OCI-LY3 (cell line): Measurements from ENCODE around the gene KCNQ1.

Source experiments
- H2AFZ ChIP-seq: fragments of 200-600, 300-600 bp; shearing (Covaris generic); 2 replicates; pipeline ENCODE4 v1.6.0; 2014; ENCODE audit warnings: antibody characterized with exemption, low read depth, low read length
- H3K27ac ChIP-seq: fragments of 200-600, 300-600 bp; sonication (generic); 2 replicates; pipeline ENCODE4 v1.5.1; 2014; ENCODE audit warnings: mild to moderate bottlenecking, low read length, moderate library complexity, mixed read lengths
- H3K27me3 ChIP-seq: fragments of 200-600, 300-600 bp; sonication (generic); 2 replicates; pipeline ENCODE4 v1.6.1; 2014; ENCODE audit warnings: low read depth, low read length, mixed read lengths
- H3K36me3 ChIP-seq: fragments of 200-600, 300-600 bp; sonication (generic); replicated peaks from 2 replicates; pipeline ENCODE3; 2014; ENCODE audit warnings: low read depth, low read length, mixed read lengths
- H3K4me1 ChIP-seq: fragments of 300-600, 200-600 bp; sonication (generic); 2 replicates; pipeline ENCODE4 v1.6.1; 2014; ENCODE audit warnings: low read length, mixed read lengths
- H3K4me2 ChIP-seq: fragments of 200-600, 300-600 bp; sonication (generic); 2 replicates; pipeline ENCODE4 v1.6.1; 2014; ENCODE audit warnings: low read length, mixed read lengths
- H3K4me3 ChIP-seq: fragments of 300-600, 200-600 bp; sonication (generic); 2 replicates; pipeline ENCODE4 v1.5.1; 2014; ENCODE audit warnings: antibody characterized with exemption, mild to moderate bottlenecking, low read length, moderate library complexity
- H3K79me2 ChIP-seq: fragments of 300-600, 200-600 bp; shearing (Covaris generic); 2 replicates; pipeline ENCODE4 v1.6.1; 2014; ENCODE audit warnings: mild to moderate bottlenecking, low read length, mixed read lengths
- H3K9ac ChIP-seq: fragments of 300-600, 200-600 bp; shearing (Covaris generic); 2 replicates; pipeline ENCODE4 v1.6.0; 2014; ENCODE audit warnings: mild to moderate bottlenecking, low read length, moderate library complexity
- H3K9me3 ChIP-seq: fragments of 200-600, 300-600 bp; shearing (Covaris generic); 2 replicates; pipeline ENCODE4 v1.6.1; 2014; ENCODE audit warnings: low read length, mixed read lengths; ENCODE audit not compliant: insufficient read depth
- H4K20me1 ChIP-seq: fragments of 200-600, 300-600 bp; sonication (generic); 2 replicates; pipeline ENCODE4 v1.6.1; 2016; ENCODE audit warnings: low read length, mixed read lengths; ENCODE audit not compliant: insufficient read depth
- CTCF ChIP-seq: fragments of 200-600, 300-600 bp; sonication (generic); IDR thresholded peaks from 2 replicates; pipeline ENCODE4 v1.5.1; 2014; ENCODE audit warnings: antibody characterized with exemption, low read length, low read depth
- EZH2phosphoT487 ChIP-seq: fragments of 200-600 bp; shearing (Covaris generic); IDR thresholded peaks from 2 replicates; pipeline ENCODE4 v1.6.1; 2018; ENCODE audit warnings: antibody characterized with exemption, mixed run types, low read depth

Gene KCNQ1

GRCh38 chr11:2732940-2733628 is 288.3 kb downstream of the KCNQ1 start:
- Histone ChIP-seq H3K9ac (no peak overlapping the region), H3K9me3 (no peaks in the 10 kb centered on the region), H3K27ac (no peak overlapping the region), H3K4me2 (no peak overlapping the region), H3K36me3 (no peaks in the 10 kb centered on the region), H3K79me2 (no peaks in the 10 kb centered on the region), H4K20me1 (no peaks in the 10 kb centered on the region), H2AFZ (no peak overlapping the region), H3K4me3 (no peak overlapping the region), H3K4me1 (no peaks in the 10 kb centered on the region), H3K27me3 (no peaks in the 10 kb centered on the region)
- TF ChIP-seq EZH2phosphoT487 (no peak), CTCF (no peak)

GRCh38 chr11:2734181-2735052 is 289.6 kb downstream of the KCNQ1 start:
- Histone ChIP-seq H3K79me2 (no peaks in the 10 kb centered on the region), H3K4me3 (no peak overlapping the region), H3K4me2 (no peak overlapping the region), H3K27ac (no peak overlapping the region), H3K4me1 (no peaks in the 10 kb centered on the region), H3K9ac (no peak overlapping the region), H4K20me1 (no peaks in the 10 kb centered on the region), H3K27me3 (no peaks in the 10 kb centered on the region), H3K36me3 (no peaks in the 10 kb centered on the region), H2AFZ (no peak overlapping the region), H3K9me3 (no peaks in the 10 kb centered on the region)
- TF ChIP-seq CTCF (no peak), EZH2phosphoT487 (no peak)

GRCh38 chr11:2735053-2735589 is 290.3 kb downstream of the KCNQ1 start:
- Histone ChIP-seq H4K20me1 (no peaks in the 10 kb centered on the region), H3K4me1 (no peaks in the 10 kb centered on the region), H3K9ac (no peak overlapping the region), H3K79me2 (no peaks in the 10 kb centered on the region), H3K4me3 (no peak overlapping the region), H3K4me2 (no peak overlapping the region), H2AFZ (no peak overlapping the region), H3K9me3 (no peaks in the 10 kb centered on the region), H3K36me3 (no peaks in the 10 kb centered on the region), H3K27ac (no peak overlapping the region), H3K27me3 (no peaks in the 10 kb centered on the region)
- TF ChIP-seq EZH2phosphoT487 (no peak), CTCF (no peak)

- Histone ChIP-seq H3K9me3 (no peaks in the 10 kb centered on the region), H3K4me2 (no peak overlapping the region), H3K27ac (no peak overlapping the region), H3K27me3 (no peaks in the 10 kb centered on the region), H3K36me3 (no peaks in the 10 kb centered on the region), H2AFZ (no peak overlapping the region), H4K20me1 (no peaks in the 10 kb centered on the region), H3K4me1 (no peaks in the 10 kb centered on the region), H3K79me2 (no peaks in the 10 kb centered on the region), H3K9ac (no peak overlapping the region), H3K4me3 (no peak overlapping the region)
- TF ChIP-seq CTCF (no peak), EZH2phosphoT487 (no peak)
Measured at GRCh38 chr11:2736577-2737225, 291.9 kb downstream of the KCNQ1 start.
